DND-41 (cell line): ENCODE data around the gene ZNF275.

Experiments
- ATAC-seq: fragments of 200-7000 bp; cut with Tn5 transposase; 3 replicates; pipeline ENCODE4 v1.9.1; 2021; ENCODE audit warnings: low read depth; ENCODE audit not compliant: insufficient read depth
- DNase-seq: peaks from one replicate; pipeline ENCODE4 v3.0.0-alpha.2; 2020
- H2AFZ ChIP-seq: 2 replicates; pipeline ENCODE4 v1.6.0; 2012; ENCODE audit warnings: low read depth, low read length
- H3K27ac ChIP-seq: 2 replicates; pipeline ENCODE4 v1.5.1; 2012; ENCODE audit warnings: low read length, inconsistent platforms
- H3K27me3 ChIP-seq: fragments of 200-600 bp; sonication (generic); 2 replicates; pipeline ENCODE4 v1.6.0; 2012; ENCODE audit warnings: low read length, mild to moderate bottlenecking, inconsistent platforms; ENCODE audit not compliant: insufficient read depth, poor library complexity
- H3K36me3 ChIP-seq: 2 replicates; pipeline ENCODE4 v1.5.1; 2012; ENCODE audit warnings: low read length, inconsistent platforms; ENCODE audit not compliant: insufficient read depth
- H3K4me1 ChIP-seq: 2 replicates; pipeline ENCODE4 v1.5.1; 2012; ENCODE audit warnings: mild to moderate bottlenecking, low read length; ENCODE audit not compliant: insufficient read depth
- H3K4me2 ChIP-seq: 2 replicates; pipeline ENCODE4 v1.6.0; 2012; ENCODE audit warnings: mild to moderate bottlenecking, moderate library complexity, low read length, inconsistent platforms; ENCODE audit not compliant: insufficient read depth
- H3K4me3 ChIP-seq, 2 experiments: fragments of 200-600 bp in 1 of 2; shearing (Covaris generic) in 1 of 2; 2 replicates each; pipeline ENCODE4 v1.5.1; 2012 to 2016; ENCODE audit warnings: inconsistent platforms in 2 of 2, low read length in 2 of 2, mild to moderate bottlenecking in 2 of 2, low read depth in 1 of 2, moderate library complexity in 1 of 2
- H3K79me2 ChIP-seq: 2 replicates; pipeline ENCODE4 v1.6.0; 2012; ENCODE audit warnings: low read length, inconsistent platforms; ENCODE audit not compliant: insufficient read depth
- H3K9ac ChIP-seq: 2 replicates; pipeline ENCODE4 v1.6.0; 2012; ENCODE audit warnings: low read depth, mild to moderate bottlenecking, inconsistent platforms, low read length, moderate library complexity
- H3K9me3 ChIP-seq: 2 replicates; pipeline ENCODE4 v1.5.1; 2012; ENCODE audit warnings: low read length, moderate library complexity, mild to moderate bottlenecking, inconsistent platforms; ENCODE audit not compliant: insufficient read depth, severe bottlenecking
- H4K20me1 ChIP-seq: 2 replicates; pipeline ENCODE4 v1.6.0; 2012; ENCODE audit warnings: low read length; ENCODE audit not compliant: insufficient read depth
- EZH2 ChIP-seq: IDR thresholded peaks from 3 replicates; pipeline ENCODE4 v1.6.1; 2012; ENCODE audit warnings: borderline replicate concordance, low read depth, mild to moderate bottlenecking, moderate library complexity, low read length, inconsistent platforms; ENCODE audit not compliant: severe bottlenecking
- TF ChIP-seq, protein P1 (sequence below): IDR thresholded peaks from 2 replicates; pipeline ENCODE4 v1.5.1; 2012; ENCODE audit warnings: borderline replicate concordance, low read length, moderate library complexity, mild to moderate bottlenecking; ENCODE audit not compliant: poor library complexity, severe bottlenecking; ENCODE audit errors: extremely low read depth

ZNF275 gene

DNA sequence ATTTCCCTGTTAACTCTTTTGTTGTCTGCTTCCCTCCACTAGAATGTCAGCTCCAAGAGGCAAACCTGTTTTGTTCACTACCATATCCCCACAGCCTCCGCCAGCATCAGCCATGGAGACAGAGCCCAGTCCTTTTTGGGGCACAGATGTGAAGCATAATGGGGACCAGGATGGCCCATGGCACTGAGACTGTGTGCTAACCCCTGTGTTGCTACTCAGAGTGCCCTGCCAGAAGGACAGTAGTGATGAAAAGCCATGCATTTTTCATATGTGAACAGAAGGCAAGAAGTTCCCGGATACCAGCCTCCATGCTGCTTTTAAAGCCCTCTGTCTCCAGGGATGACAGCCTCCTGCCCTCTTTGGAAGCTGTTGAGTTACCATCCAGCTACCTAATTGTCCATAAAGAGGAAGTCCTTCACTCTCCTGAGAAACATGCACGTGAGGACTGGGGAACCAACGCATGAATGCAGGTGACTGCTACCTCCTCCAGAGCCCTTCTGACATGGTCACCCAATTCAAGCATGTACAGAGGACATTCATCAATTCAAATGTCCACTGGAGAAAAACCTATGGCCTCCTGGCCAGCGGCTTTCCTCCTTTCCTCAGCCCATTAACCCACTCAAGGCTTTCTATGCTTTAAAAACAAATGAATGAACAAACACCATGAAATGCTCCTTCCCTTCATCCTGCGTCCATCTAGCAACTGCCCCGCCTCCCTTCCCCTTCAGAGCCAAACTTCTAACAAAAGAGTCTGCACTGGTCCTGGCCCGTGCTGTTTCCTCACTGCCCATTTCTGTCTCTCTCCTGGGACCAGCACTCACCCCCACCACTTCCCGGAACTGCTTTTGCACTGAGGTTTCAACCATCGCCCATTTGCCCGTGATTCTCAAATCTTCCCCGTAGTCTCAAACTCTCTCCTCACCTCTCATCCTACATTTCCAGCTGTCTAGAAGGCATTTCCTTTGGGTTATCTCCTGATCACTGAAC lies 30.4 kb upstream of the ZNF275 start:
- no peak overlapping the region for H3K27ac ChIP-seq
- H3K36me3 ChIP-seq = no peaks in the 10 kb centered on the region
- no peak for TF ChIP-seq EZH2
- TF ChIP-seq, protein P1, sequence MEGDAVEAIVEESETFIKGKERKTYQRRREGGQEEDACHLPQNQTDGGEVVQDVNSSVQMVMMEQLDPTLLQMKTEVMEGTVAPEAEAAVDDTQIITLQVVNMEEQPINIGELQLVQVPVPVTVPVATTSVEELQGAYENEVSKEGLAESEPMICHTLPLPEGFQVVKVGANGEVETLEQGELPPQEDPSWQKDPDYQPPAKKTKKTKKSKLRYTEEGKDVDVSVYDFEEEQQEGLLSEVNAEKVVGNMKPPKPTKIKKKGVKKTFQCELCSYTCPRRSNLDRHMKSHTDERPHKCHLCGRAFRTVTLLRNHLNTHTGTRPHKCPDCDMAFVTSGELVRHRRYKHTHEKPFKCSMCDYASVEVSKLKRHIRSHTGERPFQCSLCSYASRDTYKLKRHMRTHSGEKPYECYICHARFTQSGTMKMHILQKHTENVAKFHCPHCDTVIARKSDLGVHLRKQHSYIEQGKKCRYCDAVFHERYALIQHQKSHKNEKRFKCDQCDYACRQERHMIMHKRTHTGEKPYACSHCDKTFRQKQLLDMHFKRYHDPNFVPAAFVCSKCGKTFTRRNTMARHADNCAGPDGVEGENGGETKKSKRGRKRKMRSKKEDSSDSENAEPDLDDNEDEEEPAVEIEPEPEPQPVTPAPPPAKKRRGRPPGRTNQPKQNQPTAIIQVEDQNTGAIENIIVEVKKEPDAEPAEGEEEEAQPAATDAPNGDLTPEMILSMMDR = no peak
- DNase-seq (no peak), ATAC-seq (no peak)
- H3K9me3 ChIP-seq = no peaks in the 10 kb centered on the region
- H2AFZ ChIP-seq = no peak overlapping the region
- no peaks in the 10 kb centered on the region for H3K79me2 ChIP-seq
- H3K9ac ChIP-seq = no peak overlapping the region
- no peaks in the 10 kb centered on the region for H3K27me3 ChIP-seq
- no peaks in the 10 kb centered on the region for H3K4me1 ChIP-seq
- no peaks in the 10 kb centered on the region for H4K20me1 ChIP-seq
- no peak overlapping the region for H3K4me3 ChIP-seq
- no peak overlapping the region for H3K4me2 ChIP-seq

DNA sequence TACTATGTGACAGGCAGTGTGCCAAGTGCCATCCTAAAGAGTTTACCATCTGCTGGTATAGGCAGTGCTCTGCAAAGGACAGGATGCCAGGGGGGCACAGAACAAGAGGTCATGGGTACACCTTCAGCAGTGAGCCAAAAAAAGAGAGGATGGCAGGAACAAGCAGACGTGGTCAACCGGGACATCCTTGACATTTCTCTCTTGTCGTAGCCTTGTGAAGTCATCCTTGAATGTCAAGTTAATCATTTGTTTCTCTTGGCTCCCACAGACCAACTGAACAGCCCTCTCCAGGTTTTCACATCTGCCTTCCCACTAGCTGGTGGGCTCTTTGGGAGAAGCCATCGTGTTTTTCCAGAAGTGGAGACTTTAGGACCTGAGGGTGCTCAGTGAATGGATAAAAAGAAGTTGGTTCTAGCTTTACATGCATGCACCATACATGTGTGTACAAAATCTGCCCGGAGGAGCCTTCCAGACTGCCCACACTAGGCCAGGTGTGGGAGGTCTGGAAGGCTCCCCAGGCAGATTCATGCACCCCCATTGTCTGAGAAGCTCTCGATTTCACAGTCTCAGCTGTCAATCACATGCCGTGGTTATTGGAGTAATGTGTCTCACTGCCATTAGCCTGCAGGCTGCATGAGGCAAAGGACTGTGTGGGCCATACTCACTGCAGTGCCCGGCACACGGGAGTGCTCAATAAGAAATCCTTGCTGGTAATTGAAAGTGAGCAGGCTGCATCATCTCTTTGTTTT lies 28.8 kb upstream of the ZNF275 start:
- H3K27me3 ChIP-seq = peaks cover 3% of the 10 kb centered on the region
- no peak overlapping the region for H2AFZ ChIP-seq
- TF ChIP-seq, protein P1 = no peak
- TF ChIP-seq EZH2 = no peak
- no peaks in the 10 kb centered on the region for H3K79me2 ChIP-seq
- H3K9ac ChIP-seq = no peak overlapping the region
- no peaks in the 10 kb centered on the region for H3K4me1 ChIP-seq
- no peak overlapping the region for H3K27ac ChIP-seq
- H4K20me1 ChIP-seq = no peaks in the 10 kb centered on the region
- H3K36me3 ChIP-seq = no peaks in the 10 kb centered on the region
- H3K9me3 ChIP-seq = no peaks in the 10 kb centered on the region
- DNase-seq (no peak), ATAC-seq (no peak)
- no peak overlapping the region for H3K4me2 ChIP-seq
- H3K4me3 ChIP-seq = no peak overlapping the region

DNA sequence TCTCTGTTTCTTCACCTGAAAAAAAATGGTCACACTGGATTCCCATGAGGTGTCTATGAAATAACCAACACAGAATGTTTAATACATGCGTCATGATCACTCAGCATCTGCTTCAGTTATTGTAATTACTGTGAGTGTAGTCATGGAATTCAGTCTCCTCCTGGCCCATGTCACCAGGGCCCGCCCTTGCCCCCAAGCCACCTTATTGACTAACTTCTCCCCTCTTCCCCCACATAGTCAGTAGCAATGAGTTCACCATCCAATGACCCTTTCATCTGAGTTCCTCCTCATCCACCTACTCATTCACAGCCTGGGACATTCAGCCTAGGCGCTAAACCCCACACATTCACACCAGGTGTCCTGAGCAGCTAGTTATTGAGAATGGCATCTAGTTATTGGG lies 28.0 kb upstream of the ZNF275 start:
- H3K27me3 ChIP-seq = peaks cover 3% of the 10 kb centered on the region
- no peak overlapping the region for H3K4me2 ChIP-seq
- H3K79me2 ChIP-seq = no peaks in the 10 kb centered on the region
- no peaks in the 10 kb centered on the region for H4K20me1 ChIP-seq
- H3K27ac ChIP-seq = no peak overlapping the region
- no peaks in the 10 kb centered on the region for H3K9me3 ChIP-seq
- H3K4me3 ChIP-seq = no peak overlapping the region
- H3K4me1 ChIP-seq = no peaks in the 10 kb centered on the region
- no peak overlapping the region for H3K9ac ChIP-seq
- TF ChIP-seq EZH2 = no peak
- TF ChIP-seq, protein P1 = no peak
- H3K36me3 ChIP-seq = no peaks in the 10 kb centered on the region
- DNase-seq (no peak), ATAC-seq (no peak)
- no peak overlapping the region for H2AFZ ChIP-seq
